HepG2 (cell line): ENCODE results near the gene THEMIS.

Source experiments
- CEBPB ChIP-seq: IDR thresholded peaks from 2 replicates; pipeline ENCODE4 v1.6.1; 2011; ENCODE audit warnings: low read depth, low read length, improper control_type of control experiment, borderline replicate concordance
- ETV6 ChIP-seq: sonication (generic); formaldehyde crosslinking; conservative IDR thresholded peaks from 2 replicates; pipeline ENCODE4 v1.4.0; 2020; ENCODE audit warnings: missing genetic modification reagents
- GABPA ChIP-seq, 2 experiments: IDR thresholded peaks; 2 replicates each; pipeline ENCODE4 v1.6.1; 2011 to 2016; ENCODE audit warnings: low read depth in 2 of 2, low read length in 1 of 2, missing biosample characterization in 1 of 2, missing genetic modification characterization in 1 of 2
- JUND ChIP-seq: sonication (generic); formaldehyde crosslinking; IDR thresholded peaks from 2 replicates; pipeline ENCODE4 v1.8.0; 2022; ENCODE audit warnings: mild to moderate bottlenecking, missing genetic modification reagents
- KDM4B ChIP-seq: sonication (generic); formaldehyde crosslinking; IDR thresholded peaks from 2 replicates; pipeline ENCODE4 v1.4.0; 2020; ENCODE audit warnings: missing genetic modification reagents
- PCBP2 ChIP-seq: fragments of 200-400 bp; formaldehyde crosslinking; optimal IDR thresholded peaks from 2 replicates; pipeline ENCODE3; 2018; ENCODE audit warnings: low read length, low read depth; ENCODE audit not compliant: poor library complexity, severe bottlenecking
- SP4 ChIP-seq: sonication (generic); formaldehyde crosslinking; IDR thresholded peaks from 2 replicates; pipeline ENCODE4 v1.8.1; 2023; ENCODE audit warnings: mild to moderate bottlenecking, missing genetic modification reagents
- TAF1 ChIP-seq: sonication (generic); formaldehyde crosslinking; IDR thresholded peaks from 2 replicates; pipeline ENCODE4 v1.4.0; 2020; ENCODE audit warnings: missing genetic modification reagents
- TCF7 ChIP-seq: sonication (generic); IDR thresholded peaks from 2 replicates; pipeline ENCODE4 v1.6.1; 2016; ENCODE audit warnings: antibody characterized with exemption, low read depth
- ZNF10 ChIP-seq: sonication (generic); formaldehyde crosslinking; IDR thresholded peaks from 2 replicates; pipeline ENCODE4 v1.4.0; 2020; ENCODE audit warnings: mild to moderate bottlenecking, low read depth, missing genetic modification reagents, borderline replicate concordance
- ZNF550 ChIP-seq: sonication (generic); formaldehyde crosslinking; IDR thresholded peaks from 2 replicates; pipeline ENCODE4 v1.4.0; 2020; ENCODE audit warnings: mild to moderate bottlenecking, missing genetic modification reagents, borderline replicate concordance
- TF ChIP-seq, protein P1 (sequence below): IDR thresholded peaks from 2 replicates; pipeline ENCODE4 v1.6.1; 2012; ENCODE audit warnings: inconsistent platforms
- TF ChIP-seq, protein P2 (sequence below): sonication (generic); formaldehyde crosslinking; IDR thresholded peaks from 2 replicates; pipeline ENCODE4 v1.5.0; 2020; ENCODE audit warnings: mild to moderate bottlenecking, missing genetic modification reagents, moderate library complexity
- TF ChIP-seq, protein P3 (sequence below): sonication (generic); formaldehyde crosslinking; IDR thresholded peaks from 2 replicates; pipeline ENCODE4 v1.8.1; 2023; ENCODE audit warnings: mild to moderate bottlenecking, missing genetic modification reagents

DNA sequence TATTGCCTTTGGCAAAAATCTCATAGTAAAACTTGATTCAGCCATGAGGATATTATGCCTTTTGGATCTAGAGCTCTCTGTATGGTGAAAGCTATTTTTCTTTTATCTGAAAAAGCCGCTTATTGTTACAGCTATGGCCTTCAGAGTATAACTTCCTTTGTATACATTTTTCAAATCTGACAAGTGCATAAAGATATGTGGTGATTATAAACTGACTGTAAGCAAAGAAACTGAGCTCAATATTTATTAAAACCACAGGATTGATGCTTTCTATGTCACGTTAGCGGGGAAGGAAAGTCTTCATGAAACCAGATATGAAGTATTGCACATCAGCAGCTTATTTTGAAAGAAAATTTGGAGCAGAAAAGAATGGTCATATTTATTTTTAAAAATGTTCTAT is 151.8 kb downstream of the THEMIS start:
- no peak for TF ChIP-seq TAF1 (CRISPR knock-in tag)
- TF ChIP-seq, protein P1, sequence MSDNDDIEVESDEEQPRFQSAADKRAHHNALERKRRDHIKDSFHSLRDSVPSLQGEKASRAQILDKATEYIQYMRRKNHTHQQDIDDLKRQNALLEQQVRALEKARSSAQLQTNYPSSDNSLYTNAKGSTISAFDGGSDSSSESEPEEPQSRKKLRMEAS, result no peak
- TF ChIP-seq PCBP2, result no peak
- TF ChIP-seq GABPA (IDR thresholded peaks at IDR 0.05; ENCODE audit: low read depth, low read length), result no peak
- no peak for TF ChIP-seq GABPA (CRISPR knock-in tag; IDR thresholded peaks at IDR 0.05; ENCODE audit: low read depth)
- TF ChIP-seq ZNF10 (CRISPR knock-in tag), result no peak
- TF ChIP-seq, protein P2, sequence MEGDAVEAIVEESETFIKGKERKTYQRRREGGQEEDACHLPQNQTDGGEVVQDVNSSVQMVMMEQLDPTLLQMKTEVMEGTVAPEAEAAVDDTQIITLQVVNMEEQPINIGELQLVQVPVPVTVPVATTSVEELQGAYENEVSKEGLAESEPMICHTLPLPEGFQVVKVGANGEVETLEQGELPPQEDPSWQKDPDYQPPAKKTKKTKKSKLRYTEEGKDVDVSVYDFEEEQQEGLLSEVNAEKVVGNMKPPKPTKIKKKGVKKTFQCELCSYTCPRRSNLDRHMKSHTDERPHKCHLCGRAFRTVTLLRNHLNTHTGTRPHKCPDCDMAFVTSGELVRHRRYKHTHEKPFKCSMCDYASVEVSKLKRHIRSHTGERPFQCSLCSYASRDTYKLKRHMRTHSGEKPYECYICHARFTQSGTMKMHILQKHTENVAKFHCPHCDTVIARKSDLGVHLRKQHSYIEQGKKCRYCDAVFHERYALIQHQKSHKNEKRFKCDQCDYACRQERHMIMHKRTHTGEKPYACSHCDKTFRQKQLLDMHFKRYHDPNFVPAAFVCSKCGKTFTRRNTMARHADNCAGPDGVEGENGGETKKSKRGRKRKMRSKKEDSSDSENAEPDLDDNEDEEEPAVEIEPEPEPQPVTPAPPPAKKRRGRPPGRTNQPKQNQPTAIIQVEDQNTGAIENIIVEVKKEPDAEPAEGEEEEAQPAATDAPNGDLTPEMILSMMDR (CRISPR knock-in tag), result no peak
- TF ChIP-seq CEBPB, result no peak
- TF ChIP-seq ETV6 (CRISPR knock-in tag), result no peak
- TF ChIP-seq KDM4B (CRISPR knock-in tag), result no peak
- TF ChIP-seq TCF7, result no peak
- TF ChIP-seq JUND (CRISPR knock-in tag), result no peak
- TF ChIP-seq, protein P3, sequence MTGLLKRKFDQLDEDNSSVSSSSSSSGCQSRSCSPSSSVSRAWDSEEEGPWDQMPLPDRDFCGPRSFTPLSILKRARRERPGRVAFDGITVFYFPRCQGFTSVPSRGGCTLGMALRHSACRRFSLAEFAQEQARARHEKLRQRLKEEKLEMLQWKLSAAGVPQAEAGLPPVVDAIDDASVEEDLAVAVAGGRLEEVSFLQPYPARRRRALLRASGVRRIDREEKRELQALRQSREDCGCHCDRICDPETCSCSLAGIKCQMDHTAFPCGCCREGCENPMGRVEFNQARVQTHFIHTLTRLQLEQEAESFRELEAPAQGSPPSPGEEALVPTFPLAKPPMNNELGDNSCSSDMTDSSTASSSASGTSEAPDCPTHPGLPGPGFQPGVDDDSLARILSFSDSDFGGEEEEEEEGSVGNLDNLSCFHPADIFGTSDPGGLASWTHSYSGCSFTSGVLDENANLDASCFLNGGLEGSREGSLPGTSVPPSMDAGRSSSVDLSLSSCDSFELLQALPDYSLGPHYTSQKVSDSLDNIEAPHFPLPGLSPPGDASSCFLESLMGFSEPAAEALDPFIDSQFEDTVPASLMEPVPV, result no peak
- no peak for TF ChIP-seq SP4 (CRISPR knock-in tag)
- TF ChIP-seq ZNF550 (CRISPR knock-in tag), result no peak
